ENCODE data around the gene AMPD2. TPM values are rescaled to one million over a fixed set of nuclear protein-coding genes. Genes with fewer than 3 reads are reported as not detected.

The AMPD2 gene
- total and polyA plus RNA-seq, 10 donors: 25.2 to 193 (median 143) TPM

DNA sequence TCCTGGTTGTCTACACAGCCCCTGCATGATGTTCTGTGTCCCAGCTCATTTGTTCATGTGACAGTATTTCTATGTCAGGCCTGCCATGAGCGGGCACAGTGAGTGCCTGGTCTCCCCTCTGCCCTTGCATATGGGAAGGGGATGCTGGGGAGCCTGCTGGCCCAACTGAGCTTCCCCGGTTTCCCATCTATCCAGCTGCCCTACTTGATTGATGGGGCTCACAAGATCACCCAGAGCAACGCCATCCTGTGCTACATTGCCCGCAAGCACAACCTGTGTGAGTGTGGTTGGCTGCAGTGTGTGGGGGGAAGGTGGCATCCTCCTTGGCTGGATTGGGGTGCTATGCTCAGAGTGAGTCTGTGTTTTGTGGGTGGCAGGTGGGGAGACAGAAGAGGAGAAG lies 37.8 kb downstream of the AMPD2 start:
- no peak for DNase-seq
- no peak for TF ChIP-seq CTCF (IDR thresholded peaks at IDR 0.05 in 8 of 11, conservative IDR thresholded peaks at IDR 0.05 in 3 of 11)
- TF ChIP-seq POLR2A (IDR thresholded peaks at IDR 0.05): no peak
- no peak for TF ChIP-seq POLR2AphosphoS5 (IDR thresholded peaks at IDR 0.05)
- Histone ChIP-seq H3K27me3 (replicated peaks in 1 of 7) (no peaks in the 10 kb centered on the region), H3K36me3 (peaks cover 0 to 47% (median 15%) of the 10 kb centered on the region in 6 donors), H3K9me3 (no peaks in the 10 kb centered on the region), H3K4me1 (peaks cover 0 to 44% (median 26%) of the 10 kb centered on the region in 6 donors), H3K27ac (peak overlapping the region in 1 of 8 donors; percentile 86), H3K4me3 (peak overlapping the region in 1 of 8 donors; percentile 91)
- intact Hi-C loops (cut with DNase I; ENCODE audit: low total_unique reads): no loop called here
- 92 to 98% (median 95%) methylated on average over 4 of the region's 4 CpGs for WGBS, 5 donors

DNA sequence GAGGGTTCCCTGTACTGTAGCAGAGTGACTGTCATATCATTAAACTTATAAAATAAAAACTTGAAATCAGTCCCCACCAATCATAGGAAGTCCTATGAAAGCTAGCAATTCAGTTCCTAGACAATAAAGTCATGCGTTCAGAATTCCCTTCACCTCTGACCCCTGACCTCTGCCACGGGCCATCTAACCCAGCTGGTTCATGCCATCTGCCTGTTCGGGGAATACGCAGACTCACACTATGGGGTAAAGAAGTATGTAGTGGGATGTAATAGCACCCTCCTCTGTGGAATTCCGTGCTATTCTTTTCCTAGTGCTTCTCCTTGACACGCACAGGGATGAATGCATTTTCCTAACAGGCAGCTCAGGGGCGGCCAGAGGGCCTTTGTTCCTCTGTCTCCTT lies 38.3 kb downstream of the AMPD2 start:
- Histone ChIP-seq H3K4me1 (peaks cover 0 to 44% (median 26%) of the 10 kb centered on the region in 6 donors), H3K4me3 (no peak overlapping the region), H3K27me3 (replicated peaks in 1 of 7) (no peaks in the 10 kb centered on the region), H3K9me3 (no peaks in the 10 kb centered on the region), H3K27ac (no peak overlapping the region), H3K36me3 (peaks cover 0 to 47% (median 15%) of the 10 kb centered on the region in 6 donors)
- 82 to 87% (median 85%) methylated on average over 7 of the region's 7 CpGs for WGBS, 5 donors
- no peak for DNase-seq
- intact Hi-C loops (cut with DNase I; ENCODE audit: low total_unique reads): no loop called here
- TF ChIP-seq POLR2A (IDR thresholded peaks at IDR 0.05) (no peak), CTCF (IDR thresholded peaks at IDR 0.05 in 8 of 11, conservative IDR thresholded peaks at IDR 0.05 in 3 of 11) (no peak), POLR2AphosphoS5 (IDR thresholded peaks at IDR 0.05) (no peak)

DNA sequence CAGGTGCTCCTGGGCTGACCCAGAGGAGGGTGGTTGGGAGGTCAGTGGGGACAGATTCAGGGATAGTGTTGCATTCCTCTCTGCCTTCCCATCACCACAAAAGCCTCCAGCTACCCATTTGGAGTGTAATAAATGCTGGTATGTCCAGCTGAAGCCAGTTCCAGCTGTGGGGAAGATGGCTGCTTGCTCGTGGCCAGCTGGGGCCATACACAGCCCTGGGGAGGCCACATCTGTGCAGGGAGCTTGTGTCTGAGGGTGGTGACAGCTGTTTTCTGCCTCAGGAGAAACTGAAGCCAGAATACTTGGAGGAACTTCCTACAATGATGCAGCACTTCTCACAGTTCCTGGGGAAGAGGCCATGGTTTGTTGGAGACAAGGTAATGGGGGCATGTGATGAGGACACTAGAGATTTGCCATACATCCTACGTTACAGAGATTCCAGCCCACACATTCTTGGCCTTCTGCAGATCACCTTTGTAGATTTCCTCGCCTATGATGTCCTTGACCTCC lies 39.0 kb downstream of the AMPD2 start:
- no peaks in the 10 kb centered on the region for H3K9me3 ChIP-seq
- H3K4me3 ChIP-seq: no peak overlapping the region
- WGBS, 5 donors: 37 to 53% (median 47%) methylated on average over 2 to 3 of the region's 3 CpGs
- peaks cover 0 to 44% (median 26%) of the 10 kb centered on the region in 6 donors for H3K4me1 ChIP-seq
- H3K27ac ChIP-seq: no peak overlapping the region
- H3K27me3 ChIP-seq (replicated peaks in 1 of 7): no peaks in the 10 kb centered on the region
- TF ChIP-seq POLR2AphosphoS5 (IDR thresholded peaks at IDR 0.05) (no peak), CTCF (IDR thresholded peaks at IDR 0.05 in 8 of 11, conservative IDR thresholded peaks at IDR 0.05 in 3 of 11) (no peak), POLR2A (IDR thresholded peaks at IDR 0.05) (no peak)
- intact Hi-C loops (cut with DNase I; ENCODE audit: low total_unique reads): no loop called here
- peaks cover 0 to 47% (median 15%) of the 10 kb centered on the region in 6 donors for H3K36me3 ChIP-seq
- DNase-seq: no peak

- WGBS, 5 donors: 75 to 87% (median 81%) methylated on average over 2 of the region's 2 CpGs
- Histone ChIP-seq H3K27ac (no peak overlapping the region), H3K4me1 (peaks cover 0 to 44% (median 26%) of the 10 kb centered on the region in 6 donors), H3K27me3 (replicated peaks in 1 of 7) (no peaks in the 10 kb centered on the region), H3K4me3 (no peak overlapping the region), H3K36me3 (peaks cover 0 to 47% (median 15%) of the 10 kb centered on the region in 6 donors), H3K9me3 (no peaks in the 10 kb centered on the region)
- intact Hi-C loops (cut with DNase I; ENCODE audit: low total_unique reads): no loop called here
- no peak for DNase-seq
- TF ChIP-seq POLR2AphosphoS5 (IDR thresholded peaks at IDR 0.05) (no peak), CTCF (IDR thresholded peaks at IDR 0.05 in 8 of 11, conservative IDR thresholded peaks at IDR 0.05 in 3 of 11) (no peak), POLR2A (IDR thresholded peaks at IDR 0.05) (no peak)
Measured at GRCh38 chr1:109659145-109659544, 39.5 kb downstream of the AMPD2 start.

All from spleen (tissue), 11 donors.